Measurements from ENCODE around the gene BDKRB2.

DNA sequence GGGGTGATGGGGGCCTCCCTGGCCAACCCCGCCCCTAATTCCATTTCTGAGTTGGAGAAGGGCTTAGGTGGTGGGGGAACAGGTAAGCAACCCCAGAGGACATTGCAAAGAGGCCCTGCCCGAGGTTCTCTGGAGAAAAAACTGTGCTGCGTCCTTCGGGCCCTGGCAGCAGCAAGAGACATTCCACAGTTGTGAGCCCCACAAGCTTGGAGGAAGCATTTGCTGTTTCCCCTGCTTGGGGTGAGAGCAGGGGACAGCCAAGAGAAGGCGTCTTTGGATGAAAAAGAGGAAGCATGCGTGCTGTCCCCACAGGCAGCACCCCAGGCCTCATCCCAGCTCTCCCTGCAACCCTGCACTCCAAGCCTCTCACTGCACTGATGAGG lies 1.3 kb downstream of the BDKRB2 start:
- TF ChIP-seq POLR2A (IDR thresholded peaks at IDR 0.05; ENCODE audit: low read depth, low read length) (no peak), POLR2AphosphoS5 (IDR thresholded peaks at IDR 0.05; ENCODE audit: low read depth, low read length) (no peak), TAF1 (IDR thresholded peaks at IDR 0.05; ENCODE audit: low read depth, low read length) (no peak), SPI1 (IDR thresholded peaks at IDR 0.05; ENCODE audit: low read depth, low read length) (no peak), PAX5 (IDR thresholded peaks at IDR 0.05; ENCODE audit: insufficient read depth, low read length, severe bottlenecking) (no peak), POU2F2 (IDR thresholded peaks at IDR 0.05; ENCODE audit: low read depth, low read length) (no peak)
